Mesothelial cell of epicardium (in vitro differentiated cells): ENCODE measurements around the gene THADA. TPM values are rescaled to one million over a fixed set of nuclear protein-coding genes. Genes with fewer than 3 reads are reported as not detected.

Experiments used
- DNase-seq, 2 experiments: peaks; one replicate each; pipeline ENCODE4 v3.0.0; 2021; ENCODE audit warnings: low spot score in 2 of 2; ENCODE audit not compliant: unreplicated experiment in 2 of 2
- H3K27ac Mint-ChIP-seq: 2 replicates; pipeline ENCODE4 v1.8.0; 2021; ENCODE audit warnings: mixed read lengths
- H3K27me3 Mint-ChIP-seq: 2 replicates; pipeline ENCODE4 v1.8.0; 2021; ENCODE audit warnings: low read depth, mixed read lengths
- H3K36me3 Mint-ChIP-seq: 2 replicates; pipeline ENCODE4 v1.8.0; 2021; ENCODE audit warnings: mixed read lengths
- H3K4me1 Mint-ChIP-seq: 2 replicates; pipeline ENCODE4 v1.8.0; 2021; ENCODE audit warnings: mixed read lengths
- H3K4me3 Mint-ChIP-seq: 2 replicates; pipeline ENCODE4 v1.8.0; 2021; ENCODE audit warnings: mild to moderate bottlenecking, moderate library complexity, mixed read lengths
- H3K9me3 Mint-ChIP-seq: 2 replicates; pipeline ENCODE4 v1.8.0; 2021; ENCODE audit warnings: mixed read lengths
- total RNA-seq: library from RNA; stranded (reverse); gene quantifications from 3 replicates; pipeline ENCODE4 v1.2.1, GENCODE V29; 2021
- TF ChIP-seq, protein P1 (sequence below): fragments of 200-600 bp; sonication (generic); IDR thresholded peaks from one replicate; pipeline ENCODE4 v1.5.0; 2021; ENCODE audit warnings: antibody characterized with exemption; ENCODE audit not compliant: unreplicated experiment

Gene THADA
- total RNA-seq, 1 donor from 2014 or later, result 33.6 TPM

DNA sequence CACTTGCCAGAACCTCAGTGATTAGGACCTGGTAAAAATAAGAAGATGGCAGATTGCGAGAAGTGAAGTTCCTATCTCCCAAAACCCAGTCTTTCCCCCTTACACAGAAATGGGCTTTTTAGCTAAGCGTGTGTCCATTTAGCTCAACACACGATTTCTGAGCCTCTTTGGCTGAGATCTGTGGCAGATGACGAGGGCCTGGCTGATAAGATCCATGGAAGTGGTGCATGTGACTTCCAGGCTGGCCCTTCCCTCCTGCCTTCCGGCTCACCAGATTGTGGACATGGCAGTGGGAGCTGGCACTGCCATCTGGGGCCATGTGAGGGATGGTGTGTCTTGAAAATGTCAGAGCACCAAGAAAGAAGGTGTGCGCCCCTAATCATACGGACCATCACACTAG lies 328.5 kb downstream of the THADA start:
- Mint-ChIP-seq H3K9me3 (no peaks in the 10 kb centered on the region), H3K4me3 (no peak overlapping the region), H3K4me1 (peaks cover 50% of the 10 kb centered on the region), H3K27ac (no peak overlapping the region), H3K36me3 (peaks cover 10% of the 10 kb centered on the region), H3K27me3 (no peaks in the 10 kb centered on the region)
- no peak for DNase-seq
- TF ChIP-seq, protein P1, sequence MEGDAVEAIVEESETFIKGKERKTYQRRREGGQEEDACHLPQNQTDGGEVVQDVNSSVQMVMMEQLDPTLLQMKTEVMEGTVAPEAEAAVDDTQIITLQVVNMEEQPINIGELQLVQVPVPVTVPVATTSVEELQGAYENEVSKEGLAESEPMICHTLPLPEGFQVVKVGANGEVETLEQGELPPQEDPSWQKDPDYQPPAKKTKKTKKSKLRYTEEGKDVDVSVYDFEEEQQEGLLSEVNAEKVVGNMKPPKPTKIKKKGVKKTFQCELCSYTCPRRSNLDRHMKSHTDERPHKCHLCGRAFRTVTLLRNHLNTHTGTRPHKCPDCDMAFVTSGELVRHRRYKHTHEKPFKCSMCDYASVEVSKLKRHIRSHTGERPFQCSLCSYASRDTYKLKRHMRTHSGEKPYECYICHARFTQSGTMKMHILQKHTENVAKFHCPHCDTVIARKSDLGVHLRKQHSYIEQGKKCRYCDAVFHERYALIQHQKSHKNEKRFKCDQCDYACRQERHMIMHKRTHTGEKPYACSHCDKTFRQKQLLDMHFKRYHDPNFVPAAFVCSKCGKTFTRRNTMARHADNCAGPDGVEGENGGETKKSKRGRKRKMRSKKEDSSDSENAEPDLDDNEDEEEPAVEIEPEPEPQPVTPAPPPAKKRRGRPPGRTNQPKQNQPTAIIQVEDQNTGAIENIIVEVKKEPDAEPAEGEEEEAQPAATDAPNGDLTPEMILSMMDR, result no peak

DNA sequence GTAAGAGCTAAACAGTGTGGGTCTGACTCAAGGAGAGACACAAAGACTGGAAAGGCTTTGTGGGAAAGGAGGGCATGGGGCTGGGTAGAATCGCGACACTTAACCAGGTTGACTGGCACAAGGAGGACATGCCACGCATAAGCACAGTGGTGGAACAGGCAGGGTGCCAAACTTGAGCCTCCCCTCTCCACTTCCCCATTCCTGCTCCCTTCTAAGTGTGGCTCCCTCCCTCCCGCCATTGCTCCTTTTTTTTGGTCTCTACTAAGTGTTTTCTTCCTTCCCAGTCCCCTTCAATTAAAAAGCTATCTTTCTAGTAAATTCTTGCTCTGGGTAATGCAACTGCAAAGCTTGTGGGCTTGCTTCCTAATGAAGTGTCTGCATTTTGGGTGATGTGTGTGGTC lies 329.1 kb downstream of the THADA start:
- TF ChIP-seq, protein P1, result no peak
- peaks cover 50% of the 10 kb centered on the region for H3K4me1 Mint-ChIP-seq

DNA sequence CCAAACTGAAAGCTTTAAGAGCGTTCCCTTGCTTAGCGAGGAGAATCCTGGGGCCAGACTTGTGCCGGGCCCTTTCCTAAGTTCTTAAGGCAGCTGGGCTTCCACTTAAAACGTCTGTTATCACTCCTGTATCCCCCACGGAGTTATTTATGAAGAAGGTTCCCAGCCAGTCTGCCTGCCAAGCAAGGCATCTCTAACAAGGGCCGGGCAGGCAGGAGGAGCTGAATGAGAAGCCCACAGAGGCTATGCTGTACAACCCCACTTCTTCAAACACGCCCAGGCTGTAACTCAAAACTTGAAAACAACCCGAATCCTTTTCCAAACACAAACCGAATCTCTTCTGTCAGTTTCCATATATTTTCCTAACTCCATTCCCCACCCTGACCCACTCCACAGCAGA lies 330.4 kb downstream of the THADA start:
- peaks cover 52% of the 10 kb centered on the region for H3K4me1 Mint-ChIP-seq
- no peak for DNase-seq
- no peaks in the 10 kb centered on the region for H3K9me3 Mint-ChIP-seq
- TF ChIP-seq, protein P1, result no peak
- no peaks in the 10 kb centered on the region for H3K27me3 Mint-ChIP-seq
- H3K4me3 Mint-ChIP-seq, result no peak overlapping the region
- H3K36me3 Mint-ChIP-seq, result peaks cover 4% of the 10 kb centered on the region
- H3K27ac Mint-ChIP-seq, result peak overlapping the region; percentile 83

More for the DNA sequence above, 329.1 kb downstream of the THADA start:
- no peaks in the 10 kb centered on the region for H3K9me3 Mint-ChIP-seq
- no peaks in the 10 kb centered on the region for H3K27me3 Mint-ChIP-seq
- DNase-seq, result no peak
- peaks cover 9% of the 10 kb centered on the region for H3K36me3 Mint-ChIP-seq
- no peak overlapping the region for H3K4me3 Mint-ChIP-seq
- no peak overlapping the region for H3K27ac Mint-ChIP-seq

DNA sequence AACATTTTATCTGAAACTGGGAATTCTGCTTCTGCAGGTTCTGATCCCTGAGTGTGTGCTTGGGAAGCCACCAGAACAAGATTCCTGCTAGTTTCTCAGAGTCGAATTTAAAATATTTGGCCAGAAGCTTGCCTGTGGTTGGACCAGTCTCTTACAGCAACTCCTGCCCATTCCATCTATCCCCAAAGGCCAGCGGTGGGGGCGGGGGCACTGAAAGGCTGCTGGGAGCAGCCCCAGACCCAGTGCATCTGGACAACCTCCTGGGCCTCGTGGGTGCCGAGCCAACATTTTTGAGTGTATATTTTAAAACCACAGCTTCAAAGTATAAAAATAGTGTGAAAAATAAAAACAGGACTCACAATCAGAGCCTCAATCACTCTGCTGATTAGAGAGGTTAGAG lies 330.8 kb downstream of the THADA start:
- TF ChIP-seq, protein P1, result no peak
- H3K9me3 Mint-ChIP-seq, result no peaks in the 10 kb centered on the region
- peaks cover 4% of the 10 kb centered on the region for H3K36me3 Mint-ChIP-seq
- DNase-seq, result no peak
- peaks cover 53% of the 10 kb centered on the region for H3K4me1 Mint-ChIP-seq
- H3K27ac Mint-ChIP-seq, result peak overlapping the region; percentile 83
- H3K27me3 Mint-ChIP-seq, result no peaks in the 10 kb centered on the region
- no peak overlapping the region for H3K4me3 Mint-ChIP-seq

DNA sequence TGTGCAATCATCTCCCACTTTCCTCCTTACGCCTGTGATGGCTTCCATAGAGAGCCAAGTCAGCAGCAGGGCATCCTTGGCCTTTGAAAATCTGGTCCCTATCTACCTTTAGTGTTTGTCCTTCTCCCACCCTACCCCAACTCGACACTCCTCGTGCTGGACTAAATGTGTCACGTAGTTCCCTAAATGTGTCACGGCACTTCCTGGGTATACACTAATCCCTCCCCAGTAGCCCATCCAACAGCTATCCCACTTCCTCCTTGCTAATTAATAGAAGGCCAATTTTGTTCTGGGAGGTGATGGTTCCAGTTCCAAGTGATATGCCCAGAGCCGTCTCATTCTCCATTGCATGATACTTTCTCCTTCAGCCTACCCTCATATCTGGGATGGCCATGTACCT lies 332.9 kb downstream of the THADA start:
- TF ChIP-seq, protein P1, result no peak
- no peak overlapping the region for H3K27ac Mint-ChIP-seq
- DNase-seq, result no peak
- H3K9me3 Mint-ChIP-seq, result no peaks in the 10 kb centered on the region
- no peaks in the 10 kb centered on the region for H3K27me3 Mint-ChIP-seq
- H3K4me3 Mint-ChIP-seq, result no peak overlapping the region
- H3K4me1 Mint-ChIP-seq, result peaks cover 40% of the 10 kb centered on the region
- H3K36me3 Mint-ChIP-seq, result peaks cover 3% of the 10 kb centered on the region

DNA sequence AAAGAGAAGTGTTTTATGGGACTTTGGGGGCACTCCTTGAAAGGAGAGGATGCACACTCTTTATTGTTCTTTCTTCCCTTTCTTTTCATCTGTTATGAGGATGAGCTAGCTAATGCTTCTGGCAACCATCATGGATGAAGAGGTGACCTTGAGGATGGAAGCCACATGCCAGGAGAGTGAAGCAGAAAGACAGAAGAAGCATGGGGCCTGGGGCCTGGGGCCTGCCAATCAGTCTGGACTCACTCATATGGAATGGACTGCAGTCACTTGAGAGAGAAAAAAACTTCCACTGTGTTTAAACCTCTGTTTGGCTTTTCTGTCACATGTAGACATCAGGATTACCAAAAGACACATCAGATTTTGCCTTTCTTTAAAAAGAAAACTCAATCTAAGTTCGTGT lies 333.6 kb downstream of the THADA start:
- Mint-ChIP-seq H3K27ac (no peak overlapping the region), H3K36me3 (peaks cover 3% of the 10 kb centered on the region), H3K4me1 (peaks cover 38% of the 10 kb centered on the region), H3K9me3 (no peaks in the 10 kb centered on the region), H3K27me3 (no peaks in the 10 kb centered on the region), H3K4me3 (no peak overlapping the region)
- TF ChIP-seq, protein P1, result no peak
- DNase-seq, result no peak
